ENCODE data around the gene C9orf152. TPM values are rescaled to one million over a fixed set of nuclear protein-coding genes. Genes with fewer than 3 reads are reported as not detected.
"Not testable (repeated sequence)": the region's sequence is repeated elsewhere in the genome, so short reads cannot be mapped to it uniquely, and the experiment has no call there.

C9orf152 gene
- total RNA-seq, 2 experiments from 2014 or later = not detected

DNA sequence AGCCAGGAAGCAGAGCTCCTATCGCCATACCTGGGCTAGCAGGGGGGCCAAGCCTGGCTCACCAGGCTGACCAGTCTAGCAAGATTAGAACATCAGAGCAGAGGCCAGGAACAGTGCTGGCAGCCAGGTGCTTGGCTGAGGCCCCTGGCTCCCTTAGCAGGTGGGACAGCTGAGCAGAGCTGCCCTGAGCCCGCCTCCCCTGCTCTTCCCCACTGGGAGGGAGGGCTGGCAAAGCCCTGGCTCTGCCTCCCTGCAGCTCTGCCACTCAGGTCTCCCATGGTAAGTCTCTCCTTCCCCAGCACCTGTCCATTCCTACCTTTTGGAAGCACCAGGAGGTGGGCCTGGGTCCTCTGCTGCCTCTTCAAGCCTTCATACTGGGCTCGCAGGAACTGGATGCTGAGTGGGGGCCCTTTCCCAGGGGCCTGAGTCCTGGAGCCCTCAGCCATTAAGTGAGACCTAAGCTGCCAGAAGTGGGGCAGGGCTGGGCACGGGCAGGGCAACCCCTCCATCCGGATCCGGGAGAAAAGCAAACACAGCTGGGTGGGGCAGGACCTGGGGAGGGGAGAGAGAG lies 803 bp downstream of the C9orf152 start:
- H3K9me3 Mint-ChIP-seq = no peaks in the 10 kb centered on the region
- H3K27me3 Mint-ChIP-seq = peaks cover 6% of the 10 kb centered on the region
- H3K36me3 Mint-ChIP-seq (ENCODE audit: low read depth) = no peaks in the 10 kb centered on the region
- ChIA-PET CTCF (no interaction called here), POLR2A (no interaction called here)
- H3K4me3 Mint-ChIP-seq = no peak overlapping the region
- intact Hi-C loops (cut with micrococcal nuclease) = no loop called here
- H3K4me1 Mint-ChIP-seq (ENCODE audit: low read depth) = no peaks in the 10 kb centered on the region
- TF ChIP-seq, protein P1, sequence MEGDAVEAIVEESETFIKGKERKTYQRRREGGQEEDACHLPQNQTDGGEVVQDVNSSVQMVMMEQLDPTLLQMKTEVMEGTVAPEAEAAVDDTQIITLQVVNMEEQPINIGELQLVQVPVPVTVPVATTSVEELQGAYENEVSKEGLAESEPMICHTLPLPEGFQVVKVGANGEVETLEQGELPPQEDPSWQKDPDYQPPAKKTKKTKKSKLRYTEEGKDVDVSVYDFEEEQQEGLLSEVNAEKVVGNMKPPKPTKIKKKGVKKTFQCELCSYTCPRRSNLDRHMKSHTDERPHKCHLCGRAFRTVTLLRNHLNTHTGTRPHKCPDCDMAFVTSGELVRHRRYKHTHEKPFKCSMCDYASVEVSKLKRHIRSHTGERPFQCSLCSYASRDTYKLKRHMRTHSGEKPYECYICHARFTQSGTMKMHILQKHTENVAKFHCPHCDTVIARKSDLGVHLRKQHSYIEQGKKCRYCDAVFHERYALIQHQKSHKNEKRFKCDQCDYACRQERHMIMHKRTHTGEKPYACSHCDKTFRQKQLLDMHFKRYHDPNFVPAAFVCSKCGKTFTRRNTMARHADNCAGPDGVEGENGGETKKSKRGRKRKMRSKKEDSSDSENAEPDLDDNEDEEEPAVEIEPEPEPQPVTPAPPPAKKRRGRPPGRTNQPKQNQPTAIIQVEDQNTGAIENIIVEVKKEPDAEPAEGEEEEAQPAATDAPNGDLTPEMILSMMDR (IDR thresholded peaks at IDR 0.05) = no peak
- no peak overlapping the region for H3K27ac Mint-ChIP-seq
- DNase-seq (no peak), ATAC-seq (no peak)

- H3K9me3 Mint-ChIP-seq = no peaks in the 10 kb centered on the region
- no peaks in the 10 kb centered on the region for H3K36me3 Mint-ChIP-seq (ENCODE audit: low read depth)
- no peak for ATAC-seq
- TF ChIP-seq, protein P1 (IDR thresholded peaks at IDR 0.05) = no peak
- no peak overlapping the region for H3K4me3 Mint-ChIP-seq
- no peak overlapping the region for H3K27ac Mint-ChIP-seq
- peaks cover 6% of the 10 kb centered on the region for H3K27me3 Mint-ChIP-seq
- POLR2A ChIA-PET = no interaction called here
- DNase-seq = no peak
- intact Hi-C loops (cut with micrococcal nuclease) = no loop called here
- no peaks in the 10 kb centered on the region for H3K4me1 Mint-ChIP-seq (ENCODE audit: low read depth)
- CTCF ChIA-PET = no interaction called here
These were observed 1.6 kb downstream of the C9orf152 start for GRCh38 chr9:110206389-110206788.

DNA sequence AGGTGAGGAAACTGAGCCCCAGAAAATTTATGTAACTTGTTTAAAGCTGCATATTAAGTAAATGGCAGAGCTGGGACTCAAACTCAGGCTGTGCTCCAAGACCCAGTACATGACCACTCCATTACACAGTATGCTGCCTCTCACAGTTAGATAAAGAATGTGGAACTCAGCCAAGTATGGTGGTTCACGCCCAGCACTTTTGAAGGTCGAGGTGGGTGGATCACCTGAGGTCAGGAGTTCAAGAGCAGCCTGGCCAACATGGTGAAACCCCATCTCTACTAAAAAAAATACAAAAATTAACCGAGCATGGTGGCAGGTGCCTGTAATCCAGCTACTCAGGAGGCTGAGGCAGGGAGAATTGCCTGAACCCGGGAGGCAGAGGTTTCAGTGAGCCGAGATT lies 2.3 kb downstream of the C9orf152 start:
- H3K4me3 Mint-ChIP-seq; ATAC-seq; H3K4me1 Mint-ChIP-seq (ENCODE audit: low read depth); H3K27me3 Mint-ChIP-seq; CTCF ChIA-PET; H3K27ac Mint-ChIP-seq; DNase-seq; intact Hi-C loops (cut with micrococcal nuclease); POLR2A ChIA-PET; H3K9me3 Mint-ChIP-seq; H3K36me3 Mint-ChIP-seq (ENCODE audit: low read depth): not testable (repeated sequence)

GRCh38 chr9:110202232-110202631 lies 5.7 kb downstream of the C9orf152 start:
- CTCF ChIA-PET = interaction anchor here (1.6 kb wide), 1 partner anchor 17 kb away, joined by 5 read pairs; no protein-coding TSS in a partner anchor
- no peak for DNase-seq
- Mint-ChIP-seq H3K27ac (no peak overlapping the region), H3K9me3 (no peaks in the 10 kb centered on the region), H3K36me3 (ENCODE audit: low read depth) (no peaks in the 10 kb centered on the region), H3K27me3 (peaks cover 3% of the 10 kb centered on the region), H3K4me3 (no peak overlapping the region), H3K4me1 (ENCODE audit: low read depth) (no peaks in the 10 kb centered on the region)
- intact Hi-C loops (cut with micrococcal nuclease) = no loop called here
- TF ChIP-seq, protein P1 (IDR thresholded peaks at IDR 0.05) = no peak
- no peak for ATAC-seq
- POLR2A ChIA-PET = no interaction called here

DNA sequence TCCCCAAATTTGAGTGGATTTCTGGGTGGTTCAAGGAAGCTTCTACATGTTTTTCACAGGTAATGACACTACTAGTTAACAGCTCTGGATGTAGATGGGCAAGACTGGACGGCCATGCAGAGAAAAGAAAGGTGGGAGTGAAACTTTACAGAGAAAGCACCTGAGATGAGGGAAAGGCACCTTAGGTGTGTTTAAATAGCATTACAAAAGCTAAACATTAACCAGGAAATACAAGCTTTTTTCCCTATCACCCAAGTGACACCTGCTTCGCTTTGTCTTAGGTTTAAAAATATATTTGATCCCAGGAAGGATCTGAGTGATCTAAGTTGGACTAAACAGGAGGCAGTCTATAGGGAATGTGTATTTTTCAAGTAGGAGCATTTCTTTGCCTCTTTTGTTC lies 8.3 kb downstream of the C9orf152 start:
- no peak overlapping the region for H3K27ac Mint-ChIP-seq
- CTCF ChIA-PET = interaction anchor here (1.2 to 1.4 kb wide), 2 partner anchors 16 to 18 kb away, joined by 3 read pairs; no protein-coding TSS in a partner anchor
- no peaks in the 10 kb centered on the region for H3K4me1 Mint-ChIP-seq (ENCODE audit: low read depth)
- no peaks in the 10 kb centered on the region for H3K9me3 Mint-ChIP-seq
- TF ChIP-seq, protein P1 (IDR thresholded peaks at IDR 0.05) = no peak
- POLR2A ChIA-PET = no interaction called here
- H3K36me3 Mint-ChIP-seq (ENCODE audit: low read depth) = no peaks in the 10 kb centered on the region
- no peak for DNase-seq
- intact Hi-C loops (cut with micrococcal nuclease) = no loop called here
- peaks cover 2% of the 10 kb centered on the region for H3K27me3 Mint-ChIP-seq
- H3K4me3 Mint-ChIP-seq = no peak overlapping the region
- no peak for ATAC-seq
